ENCODE results near the gene ZBTB7C. TPM values are rescaled to one million over a fixed set of nuclear protein-coding genes. Genes with fewer than 3 reads are reported as not detected.

Gene ZBTB7C
- polyA plus RNA-seq, 1 of the 3 experiments (the other 2 are of a cell fraction) = 0.05 TPM

DNA sequence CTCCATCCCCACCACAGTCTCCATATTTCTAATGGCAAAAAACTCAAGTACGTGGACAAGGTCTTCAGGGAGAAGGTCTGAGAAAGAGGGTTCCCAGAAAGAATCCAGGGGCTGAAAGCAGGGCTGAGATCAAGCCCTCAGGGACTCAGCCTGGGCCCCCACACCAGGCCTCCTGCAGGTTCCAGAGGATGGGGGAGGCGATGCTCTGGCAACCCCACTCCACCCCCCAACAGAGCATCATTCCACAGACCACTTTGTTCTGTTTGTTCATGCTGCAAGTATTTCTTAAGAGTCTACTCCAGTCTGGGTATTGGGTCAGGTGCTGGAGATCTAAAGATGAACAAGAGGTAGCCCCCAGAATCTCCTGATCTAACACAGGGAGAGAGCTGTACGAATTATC, 32.2 kb downstream of the ZBTB7C start:
- Histone ChIP-seq H3K9me2 (no peaks in the 10 kb centered on the region), H3K4me2 (no peak overlapping the region), H3K79me2 (ENCODE audit: insufficient read depth) (no peaks in the 10 kb centered on the region), H3K27me3 (ENCODE audit: insufficient read depth) (no peaks in the 10 kb centered on the region; the same call in 1 of the 2 replicates), H3K27ac (ENCODE audit: low read depth in 2 of 2, low read length in 1 of 2) (peak overlapping the region in 1 of 2 experiments; percentile 22; a peak in 2 of 4 replicates), H3K4me3 (ENCODE audit: low read depth in 2 of 2, low read length in 1 of 2) (no peak overlapping the region), H2AFZ (ENCODE audit: low read depth) (no peak overlapping the region), H4K20me1 (ENCODE audit: insufficient read depth) (no peaks in the 10 kb centered on the region), H3K9me3 (no peaks in the 10 kb centered on the region), H3K36me3 (replicated peaks in 1 of 2; ENCODE audit: control insufficient read depth in 1 of 2, insufficient read depth in 2 of 2, low read length in 1 of 2) (no peaks in the 10 kb centered on the region), H3F3A (replicated peaks; ENCODE audit: insufficient read depth) (no peaks in the 10 kb centered on the region), H3K4me1 (ENCODE audit: control insufficient read depth in 1 of 2, insufficient read depth in 2 of 2, low read depth in 1 of 2, low read length in 1 of 2) (peaks cover 0 to 27% of the 10 kb centered on the region in 2 experiments; a peak in 1 of 4 replicates), H3K9ac (no peak overlapping the region)
- ChIA-PET CTCF (interaction anchor here (0.5 kb wide), 1 partner anchor 58 kb away, joined by 3 read pairs; no protein-coding TSS in a partner anchor), POLR2A (no interaction called here)
- no peak for DNase-seq
- 23% methylated on average over 3 of the region's 3 CpGs for WGBS (ENCODE audit: low lambda C conversion rate)
- TF ChIP-seq FOXJ3 (CRISPR knock-in tag; IDR thresholded peaks at IDR 0.05) (no peak), EP300 (IDR thresholded peaks at IDR 0.05; ENCODE audit: borderline replicate concordance in 1 of 2, low read depth in 1 of 2, low read length in 1 of 2) (no peak), CHD2 (IDR thresholded peaks at IDR 0.05; ENCODE audit: low read length, partially characterized antibody) (no peak), GATA2 (CRISPR knock-in tag; IDR thresholded peaks at IDR 0.05) (no peak), RCOR1 (IDR thresholded peaks at IDR 0.05; ENCODE audit: low read length) (no peak), TEAD4 (IDR thresholded peaks at IDR 0.05; ENCODE audit: borderline replicate concordance, insufficient read depth) (no peak)
- TF ChIP-seq, protein P1, sequence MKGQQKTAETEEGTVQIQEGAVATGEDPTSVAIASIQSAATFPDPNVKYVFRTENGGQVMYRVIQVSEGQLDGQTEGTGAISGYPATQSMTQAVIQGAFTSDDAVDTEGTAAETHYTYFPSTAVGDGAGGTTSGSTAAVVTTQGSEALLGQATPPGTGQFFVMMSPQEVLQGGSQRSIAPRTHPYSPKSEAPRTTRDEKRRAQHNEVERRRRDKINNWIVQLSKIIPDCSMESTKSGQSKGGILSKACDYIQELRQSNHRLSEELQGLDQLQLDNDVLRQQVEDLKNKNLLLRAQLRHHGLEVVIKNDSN (IDR thresholded peaks at IDR 0.05; ENCODE audit: borderline replicate concordance, low read depth) = no peak

DNA sequence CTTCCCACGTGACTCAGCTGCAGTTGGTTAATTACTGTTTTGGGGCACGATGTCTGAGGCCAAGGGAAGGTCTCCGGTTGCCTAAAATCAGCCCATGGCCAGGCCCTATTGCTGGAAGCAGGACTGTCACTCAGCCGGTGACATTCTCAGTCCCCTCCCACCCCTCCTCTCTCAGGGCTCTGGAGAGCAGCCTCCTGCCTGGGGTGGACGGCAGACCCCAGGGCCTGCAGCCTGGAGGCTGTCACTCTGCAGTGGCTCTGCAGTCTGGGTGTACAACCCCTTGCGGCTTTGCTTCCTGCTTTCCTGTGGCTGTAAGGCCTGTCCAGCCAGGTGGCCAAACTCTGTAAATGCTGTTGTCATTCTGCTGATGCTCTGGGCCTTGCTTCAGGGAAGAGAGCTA, 32.8 kb downstream of the ZBTB7C start:
- Histone ChIP-seq H2AFZ (ENCODE audit: low read depth) (no peak overlapping the region), H3K36me3 (replicated peaks in 1 of 2; ENCODE audit: control insufficient read depth in 1 of 2, insufficient read depth in 2 of 2, low read length in 1 of 2) (no peaks in the 10 kb centered on the region), H3K4me2 (no peak overlapping the region), H3K4me1 (ENCODE audit: control insufficient read depth in 1 of 2, insufficient read depth in 2 of 2, low read depth in 1 of 2, low read length in 1 of 2) (peaks cover 0 to 31% of the 10 kb centered on the region in 2 experiments; a peak in 1 of 4 replicates), H3K27ac (ENCODE audit: low read depth in 2 of 2, low read length in 1 of 2) (peak overlapping the region in 1 of 2 experiments; percentile 22; a peak in 2 of 4 replicates), H3K9ac (no peak overlapping the region), H3K9me2 (no peaks in the 10 kb centered on the region), H3F3A (replicated peaks; ENCODE audit: insufficient read depth) (no peaks in the 10 kb centered on the region), H3K9me3 (no peaks in the 10 kb centered on the region), H3K79me2 (ENCODE audit: insufficient read depth) (no peaks in the 10 kb centered on the region), H4K20me1 (ENCODE audit: insufficient read depth) (no peaks in the 10 kb centered on the region), H3K27me3 (ENCODE audit: insufficient read depth) (no peaks in the 10 kb centered on the region; the same call in 1 of the 2 replicates), H3K4me3 (ENCODE audit: low read depth in 2 of 2, low read length in 1 of 2) (no peak overlapping the region)
- TF ChIP-seq RCOR1 (IDR thresholded peaks at IDR 0.05; ENCODE audit: low read length) (no peak), EP300 (IDR thresholded peaks at IDR 0.05; ENCODE audit: borderline replicate concordance in 1 of 2, low read depth in 1 of 2, low read length in 1 of 2) (no peak), RXRA (IDR thresholded peaks at IDR 0.05; ENCODE audit: borderline replicate concordance, low read depth) (no peak), FOSL2 (IDR thresholded peaks at IDR 0.05; ENCODE audit: borderline replicate concordance, low read depth) (no peak), SIN3A (IDR thresholded peaks at IDR 0.05; ENCODE audit: borderline replicate concordance, low read depth, low read length) (no peak), JUND (IDR thresholded peaks at IDR 0.05) (no peak), GABPA (IDR thresholded peaks at IDR 0.05; ENCODE audit: low read depth) (no peak), TAF1 (IDR thresholded peaks at IDR 0.05; ENCODE audit: borderline replicate concordance, low read depth, low read length) (no peak), EZH2phosphoT487 (IDR thresholded peaks at IDR 0.05; ENCODE audit: borderline replicate concordance, low read depth) (no peak)
- TF ChIP-seq, protein P1 (IDR thresholded peaks at IDR 0.05; ENCODE audit: borderline replicate concordance, low read depth) = no peak
- TF ChIP-seq, protein P2, sequence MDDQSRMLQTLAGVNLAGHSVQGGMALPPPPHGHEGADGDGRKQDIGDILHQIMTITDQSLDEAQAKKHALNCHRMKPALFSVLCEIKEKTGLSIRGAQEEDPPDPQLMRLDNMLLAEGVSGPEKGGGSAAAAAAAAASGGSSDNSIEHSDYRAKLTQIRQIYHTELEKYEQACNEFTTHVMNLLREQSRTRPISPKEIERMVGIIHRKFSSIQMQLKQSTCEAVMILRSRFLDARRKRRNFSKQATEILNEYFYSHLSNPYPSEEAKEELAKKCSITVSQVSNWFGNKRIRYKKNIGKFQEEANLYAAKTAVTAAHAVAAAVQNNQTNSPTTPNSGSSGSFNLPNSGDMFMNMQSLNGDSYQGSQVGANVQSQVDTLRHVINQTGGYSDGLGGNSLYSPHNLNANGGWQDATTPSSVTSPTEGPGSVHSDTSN (IDR thresholded peaks at IDR 0.05) = no peak
- TF ChIP-seq, protein P3, sequence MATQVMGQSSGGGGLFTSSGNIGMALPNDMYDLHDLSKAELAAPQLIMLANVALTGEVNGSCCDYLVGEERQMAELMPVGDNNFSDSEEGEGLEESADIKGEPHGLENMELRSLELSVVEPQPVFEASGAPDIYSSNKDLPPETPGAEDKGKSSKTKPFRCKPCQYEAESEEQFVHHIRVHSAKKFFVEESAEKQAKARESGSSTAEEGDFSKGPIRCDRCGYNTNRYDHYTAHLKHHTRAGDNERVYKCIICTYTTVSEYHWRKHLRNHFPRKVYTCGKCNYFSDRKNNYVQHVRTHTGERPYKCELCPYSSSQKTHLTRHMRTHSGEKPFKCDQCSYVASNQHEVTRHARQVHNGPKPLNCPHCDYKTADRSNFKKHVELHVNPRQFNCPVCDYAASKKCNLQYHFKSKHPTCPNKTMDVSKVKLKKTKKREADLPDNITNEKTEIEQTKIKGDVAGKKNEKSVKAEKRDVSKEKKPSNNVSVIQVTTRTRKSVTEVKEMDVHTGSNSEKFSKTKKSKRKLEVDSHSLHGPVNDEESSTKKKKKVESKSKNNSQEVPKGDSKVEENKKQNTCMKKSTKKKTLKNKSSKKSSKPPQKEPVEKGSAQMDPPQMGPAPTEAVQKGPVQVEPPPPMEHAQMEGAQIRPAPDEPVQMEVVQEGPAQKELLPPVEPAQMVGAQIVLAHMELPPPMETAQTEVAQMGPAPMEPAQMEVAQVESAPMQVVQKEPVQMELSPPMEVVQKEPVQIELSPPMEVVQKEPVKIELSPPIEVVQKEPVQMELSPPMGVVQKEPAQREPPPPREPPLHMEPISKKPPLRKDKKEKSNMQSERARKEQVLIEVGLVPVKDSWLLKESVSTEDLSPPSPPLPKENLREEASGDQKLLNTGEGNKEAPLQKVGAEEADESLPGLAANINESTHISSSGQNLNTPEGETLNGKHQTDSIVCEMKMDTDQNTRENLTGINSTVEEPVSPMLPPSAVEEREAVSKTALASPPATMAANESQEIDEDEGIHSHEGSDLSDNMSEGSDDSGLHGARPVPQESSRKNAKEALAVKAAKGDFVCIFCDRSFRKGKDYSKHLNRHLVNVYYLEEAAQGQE (IDR thresholded peaks at IDR 0.05; ENCODE audit: low read depth, low read length) = no peak
- TF ChIP-seq, protein P4, sequence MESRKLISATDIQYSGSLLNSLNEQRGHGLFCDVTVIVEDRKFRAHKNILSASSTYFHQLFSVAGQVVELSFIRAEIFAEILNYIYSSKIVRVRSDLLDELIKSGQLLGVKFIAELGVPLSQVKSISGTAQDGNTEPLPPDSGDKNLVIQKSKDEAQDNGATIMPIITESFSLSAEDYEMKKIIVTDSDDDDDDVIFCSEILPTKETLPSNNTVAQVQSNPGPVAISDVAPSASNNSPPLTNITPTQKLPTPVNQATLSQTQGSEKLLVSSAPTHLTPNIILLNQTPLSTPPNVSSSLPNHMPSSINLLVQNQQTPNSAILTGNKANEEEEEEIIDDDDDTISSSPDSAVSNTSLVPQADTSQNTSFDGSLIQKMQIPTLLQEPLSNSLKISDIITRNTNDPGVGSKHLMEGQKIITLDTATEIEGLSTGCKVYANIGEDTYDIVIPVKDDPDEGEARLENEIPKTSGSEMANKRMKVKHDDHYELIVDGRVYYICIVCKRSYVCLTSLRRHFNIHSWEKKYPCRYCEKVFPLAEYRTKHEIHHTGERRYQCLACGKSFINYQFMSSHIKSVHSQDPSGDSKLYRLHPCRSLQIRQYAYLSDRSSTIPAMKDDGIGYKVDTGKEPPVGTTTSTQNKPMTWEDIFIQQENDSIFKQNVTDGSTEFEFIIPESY (IDR thresholded peaks at IDR 0.05; ENCODE audit: borderline replicate concordance, low read depth) = no peak
- CTCF ChIA-PET = no interaction called here
- POLR2A ChIA-PET = no interaction called here
- WGBS (ENCODE audit: low lambda C conversion rate) = 43% methylated on average over 4 of the region's 6 CpGs
- peak; percentile 58 for DNase-seq

Data from SK-N-SH (cell line).